Memory B cell (primary cell): ENCODE data around the gene TINAG.

Experiments used
- ATAC-seq: fragments of 150-1000 bp; cut with Tn5 transposase; 2 replicates; pipeline ENCODE4 v1.10.0; 2021; ENCODE audit warnings: low read depth, mild to moderate bottlenecking, moderate library complexity
- DNase-seq, 2 donors: peaks; one replicate each; pipeline ENCODE4 v3.0.0; 2022; ENCODE audit warnings: low spot score in 2 of 2
- H3K27ac Mint-ChIP-seq: one replicate; pipeline ENCODE4 v1.8.0; 2022; ENCODE audit warnings: mild to moderate bottlenecking, moderate library complexity, mixed read lengths
- H3K27me3 Mint-ChIP-seq: one replicate; pipeline ENCODE4 v1.8.0; 2022; ENCODE audit warnings: mixed read lengths
- H3K36me3 Mint-ChIP-seq: one replicate; pipeline ENCODE4 v1.8.0; 2022; ENCODE audit warnings: mild to moderate bottlenecking, mixed read lengths
- H3K4me1 Mint-ChIP-seq: one replicate; pipeline ENCODE4 v1.8.0; 2022; ENCODE audit warnings: mixed read lengths
- H3K4me3 Mint-ChIP-seq: one replicate; pipeline ENCODE4 v1.8.0; 2022; ENCODE audit warnings: mild to moderate bottlenecking, moderate library complexity, mixed read lengths
- H3K9me3 Mint-ChIP-seq: one replicate; pipeline ENCODE4 v1.8.0; 2022; ENCODE audit warnings: mixed read lengths

The TINAG gene

GRCh38 chr6:54419885-54420284, 111.6 kb downstream of the TINAG start:
- Mint-ChIP-seq H3K4me3 (no peak overlapping the region), H3K27me3 (no peaks in the 10 kb centered on the region), H3K9me3 (peaks cover 6% of the 10 kb centered on the region), H3K27ac (no peak overlapping the region), H3K4me1 (no peaks in the 10 kb centered on the region), H3K36me3 (no peaks in the 10 kb centered on the region)
- DNase-seq (no peak), ATAC-seq (no peak)

- no peak overlapping the region for H3K27ac Mint-ChIP-seq
Observed at GRCh38 chr6:54426995-54427394, 118.8 kb downstream of the TINAG start.

GRCh38 chr6:54427396-54427937, 119.2 kb downstream of the TINAG start:
- no peak for DNase-seq
- Mint-ChIP-seq H3K4me3 (no peak overlapping the region), H3K4me1 (no peaks in the 10 kb centered on the region), H3K27me3 (no peaks in the 10 kb centered on the region), H3K27ac (no peak overlapping the region), H3K36me3 (no peaks in the 10 kb centered on the region), H3K9me3 (peaks cover 8% of the 10 kb centered on the region)
- no peak for ATAC-seq

More at GRCh38 chr6:54426995-54427394, 118.8 kb downstream of the TINAG start:
- no peaks in the 10 kb centered on the region for H3K27me3 Mint-ChIP-seq
- no peaks in the 10 kb centered on the region for H3K4me1 Mint-ChIP-seq
- H3K9me3 Mint-ChIP-seq = peaks cover 8% of the 10 kb centered on the region
- H3K4me3 Mint-ChIP-seq = no peak overlapping the region
- H3K36me3 Mint-ChIP-seq = no peaks in the 10 kb centered on the region
- DNase-seq (no peak), ATAC-seq (no peak)

- H3K27me3 Mint-ChIP-seq = no peaks in the 10 kb centered on the region
- no peak for ATAC-seq
Observed at GRCh38 chr6:54428431-54428830, 120.2 kb downstream of the TINAG start.

GRCh38 chr6:54431466-54431865, 123.2 kb downstream of the TINAG start:
- Mint-ChIP-seq H3K4me3 (no peak overlapping the region), H3K27ac (no peak overlapping the region), H3K4me1 (no peaks in the 10 kb centered on the region), H3K9me3 (peaks cover 6% of the 10 kb centered on the region), H3K36me3 (no peaks in the 10 kb centered on the region), H3K27me3 (no peaks in the 10 kb centered on the region)
- DNase-seq (no peak), ATAC-seq (no peak)

More at GRCh38 chr6:54428431-54428830, 120.2 kb downstream of the TINAG start:
- H3K27ac Mint-ChIP-seq = no peak overlapping the region
- H3K9me3 Mint-ChIP-seq = peaks cover 7% of the 10 kb centered on the region
- no peak for DNase-seq
- no peak overlapping the region for H3K4me3 Mint-ChIP-seq
- no peaks in the 10 kb centered on the region for H3K4me1 Mint-ChIP-seq
- H3K36me3 Mint-ChIP-seq = no peaks in the 10 kb centered on the region
